Endothelial cell of umbilical vein (primary cell): Measurements from ENCODE around the gene ATOSB. TPM values are rescaled to one million over a fixed set of nuclear protein-coding genes. Genes with fewer than 3 reads are reported as not detected.
"Not testable (repeated sequence)": the region's sequence is repeated elsewhere in the genome, so short reads cannot be mapped to it uniquely, and the experiment has no call there.

ENCODE experiments used
- BruUV-seq: library from RNA; stranded (reverse); fragments of 400-500 nt; replicated peaks from 2 replicates; lab custom pipeline; 2021; lab: Mats Ljungman, UMichigan
- CTCF ChIA-PET: fragments of 300-600, 350-600 bp; sonication (Branson Sonifier 250); formaldehyde crosslinking; loops from one replicate; lab custom pipeline; 2021; ENCODE audit warnings: antibody characterized with exemption, inconsistent platforms; lab: Charles Lee
- POLR2A ChIA-PET: fragments of 300-600, 350-600 bp; sonication (Branson Sonifier 250); formaldehyde crosslinking; loops from one replicate; lab custom pipeline; 2021; ENCODE audit warnings: antibody characterized with exemption, inconsistent platforms; lab: Charles Lee
- DNase-seq: peaks from one replicate; pipeline ENCODE4 v3.0.0-alpha.2; 2011; ENCODE audit warnings: low read depth, low spot score
- FAIRE-seq: peaks from 2 replicates; lab custom pipeline; 2011; peaks lifted over from hg19 to GRCh38; lab: Jason Lieb, UNC
- H2AFZ ChIP-seq: 2 replicates; pipeline ENCODE4 v1.6.0; 2012; ENCODE audit warnings: low read depth, low read length, control low read depth, inconsistent platforms
- H3K27ac ChIP-seq: 2 replicates; pipeline ENCODE4 v1.5.1; 2011; ENCODE audit warnings: low read depth, mild to moderate bottlenecking, control low read depth, low read length, moderate library complexity; ENCODE audit not compliant: insufficient read depth
- H3K27me3 ChIP-seq, 2 experiments: 2 replicates each; pipeline versions ENCODE4 v1.6.0 to v1.6.1; 2011; ENCODE audit warnings: low read length in 2 of 2, mixed read lengths in 1 of 2; ENCODE audit not compliant: control insufficient read depth in 2 of 2, insufficient read depth in 2 of 2
- H3K36me3 ChIP-seq, 2 experiments: 2 replicates in 1 of 2; 3 replicates in 1 of 2; pipeline ENCODE4 v1.5.1; 2011; ENCODE audit warnings: low read length in 2 of 2, mild to moderate bottlenecking in 1 of 2, moderate library complexity in 1 of 2; ENCODE audit not compliant: control insufficient read depth in 2 of 2, insufficient read depth in 2 of 2; ENCODE audit errors: extremely low read depth in 1 of 2
- H3K4me1 ChIP-seq: 3 replicates; pipeline ENCODE4 v1.5.1; 2011; ENCODE audit warnings: mild to moderate bottlenecking, low read length; ENCODE audit not compliant: control insufficient read depth, insufficient read depth; ENCODE audit errors: extremely low read depth
- H3K4me2 ChIP-seq: 2 replicates; pipeline ENCODE4 v1.6.1; 2011; ENCODE audit warnings: low read length, control low read depth, mixed read lengths; ENCODE audit not compliant: insufficient read depth
- H3K4me3 ChIP-seq, 3 experiments: fragments of 200-600 bp in 1 of 3; sonication (generic), shearing (Covaris generic) in 1 of 3; replicated peaks in 1 of 3; 2 replicates each; pipeline ENCODE4 v1.5.1; 2011 to 2016; ENCODE audit warnings: control low read depth in 3 of 3, low read length in 3 of 3, mild to moderate bottlenecking in 2 of 3, inconsistent platforms in 1 of 3, low read depth in 1 of 3, moderate library complexity in 1 of 3; ENCODE audit not compliant: insufficient read depth in 1 of 3
- H3K79me2 ChIP-seq: 2 replicates; pipeline ENCODE4 v1.6.0; 2012; ENCODE audit warnings: low read length, inconsistent platforms; ENCODE audit not compliant: control insufficient read depth, insufficient read depth
- H3K9ac ChIP-seq: replicated peaks from 2 replicates; pipeline ENCODE3; 2011; ENCODE audit warnings: low read length, control low read depth; ENCODE audit not compliant: insufficient read depth; ENCODE audit errors: extremely low read depth
- H3K9me1 ChIP-seq: replicated peaks from 3 replicates; pipeline ENCODE4 v1.6.0; 2011; ENCODE audit warnings: mild to moderate bottlenecking, low read length; ENCODE audit not compliant: control insufficient read depth, insufficient read depth; ENCODE audit errors: extremely low read depth
- H3K9me3 ChIP-seq: replicated peaks from 2 replicates; pipeline ENCODE4 v1.5.1; 2012; ENCODE audit warnings: low read length, inconsistent platforms; ENCODE audit not compliant: control insufficient read depth, insufficient read depth
- H4K20me1 ChIP-seq: replicated peaks from 2 replicates; pipeline ENCODE3; 2011; ENCODE audit warnings: mild to moderate bottlenecking, low read length; ENCODE audit not compliant: control insufficient read depth, insufficient read depth; ENCODE audit errors: extremely low read depth
- CTCF ChIP-seq, 2 donors: IDR thresholded peaks; 1 replicate in 1 of 2; 2 replicates in 1 of 2; pipeline ENCODE4 v1.5.1; 2011; ENCODE audit warnings: low read length in 2 of 2, mild to moderate bottlenecking in 2 of 2, moderate library complexity in 2 of 2, control low read depth in 1 of 2, inconsistent platforms in 1 of 2, low read depth in 1 of 2; ENCODE audit not compliant: insufficient read depth in 1 of 2; ENCODE audit errors: extremely low read depth in 1 of 2
- EZH2 ChIP-seq: IDR thresholded peaks from 2 replicates; pipeline ENCODE4 v1.6.1; 2012; ENCODE audit warnings: borderline replicate concordance, low read depth, mild to moderate bottlenecking, moderate library complexity, low read length, inconsistent platforms; ENCODE audit not compliant: severe bottlenecking
- FOS ChIP-seq: IDR thresholded peaks from 2 replicates; pipeline ENCODE4 v1.6.1; 2011; ENCODE audit warnings: mild to moderate bottlenecking, low read length, moderate library complexity, borderline replicate concordance; ENCODE audit not compliant: insufficient read depth
- GATA2 ChIP-seq: IDR thresholded peaks from 2 replicates; pipeline ENCODE4 v1.7.0; 2011; ENCODE audit warnings: low read depth, mild to moderate bottlenecking, moderate library complexity, mixed read lengths, low read length; ENCODE audit not compliant: insufficient read length, insufficient read depth
- JUN ChIP-seq: IDR thresholded peaks from 2 replicates; pipeline ENCODE4 v1.6.1; 2011; ENCODE audit warnings: borderline replicate concordance, low read depth; ENCODE audit not compliant: insufficient read length, insufficient read depth
- MAX ChIP-seq: IDR thresholded peaks from 2 replicates; pipeline ENCODE4 v1.6.1; 2011; ENCODE audit not compliant: insufficient read depth, insufficient read length
- MYC ChIP-seq: IDR thresholded peaks from one replicate; pipeline ENCODE4 v1.6.1; 2011; ENCODE audit warnings: mild to moderate bottlenecking, low read depth, low read length
- POLR2AphosphoS5 ChIP-seq: IDR thresholded peaks from 2 replicates; pipeline ENCODE4 v1.6.1; 2012; ENCODE audit warnings: low read depth, mild to moderate bottlenecking, control low read depth, low read length, moderate library complexity; ENCODE audit not compliant: insufficient read depth
- dilution Hi-C: fragments of 300-500 bp; cut with MboI; formaldehyde crosslinking; loops from one replicate; pipeline ENCODE4 v1.15.0; 2019; ENCODE audit warnings: low sequenced_read_pairs; ENCODE audit not compliant: extremely low pct_ligation_motif_present
- intact Hi-C: fragments of 100-400 bp; cut with micrococcal nuclease; formaldehyde crosslinking; loops from one replicate; pipeline ENCODE4 v1.10.0; 2022
- polyA plus RNA-seq, 4 experiments: library from polyadenylated mRNA; depleted of rRNA in 3 of 4; stranded (reverse) in 3 of 4; unstranded in 1 of 4; fragments of >200 nt; gene quantifications; 2 replicates each; pipeline versions ENCODE4 v1.2.1 to v1.2.3, GENCODE V29; 2011 to 2012; ENCODE audit warnings: missing spikeins in 1 of 4
- total RNA-seq: library from RNA; stranded (reverse); gene quantifications from 2 replicates; pipeline ENCODE4 v1.2.3, GENCODE V29; 2021

Gene ATOSB
- total and polyA plus RNA-seq, 2 donors (not counting 3 experiments of a cell fraction or from before 2014, with no cell fraction given): 34.7 to 58.0 TPM

DNA sequence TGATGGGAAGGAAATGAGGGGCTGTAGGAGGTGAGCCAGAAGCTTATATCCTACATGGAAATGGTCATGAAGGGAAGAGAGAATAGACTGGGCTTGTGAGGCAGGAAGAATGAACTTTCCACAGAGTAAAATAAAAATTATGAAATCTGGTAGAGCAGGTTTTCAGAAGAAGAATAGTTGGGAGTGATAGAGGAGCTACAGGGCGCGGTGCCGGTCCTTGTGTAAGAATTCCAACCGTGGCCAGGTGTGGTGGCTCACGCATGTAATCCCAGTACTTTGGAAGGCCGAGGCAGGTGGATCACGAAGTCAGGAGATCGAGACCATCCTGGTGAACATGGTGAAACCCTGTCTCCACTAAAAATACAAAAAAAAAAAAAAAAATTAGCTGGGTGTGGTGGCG is 37.3 kb upstream of the ATOSB start:
- Histone ChIP-seq H3K9me3 (no peaks in the 10 kb centered on the region), H3K9ac (no peak overlapping the region), H3K36me3 (no peaks in the 10 kb centered on the region), H3K27ac (no peak overlapping the region), H3K4me1 (no peaks in the 10 kb centered on the region), H3K9me1 (no peaks in the 10 kb centered on the region), H3K27me3 (peaks cover 0 to 2% of the 10 kb centered on the region in 2 experiments), H3K4me3 (no peak overlapping the region), H3K4me2 (no peak overlapping the region), H4K20me1 (no peaks in the 10 kb centered on the region), H3K79me2 (no peaks in the 10 kb centered on the region), H2AFZ (no peak overlapping the region)
- intact Hi-C loops: no loop called here
- FAIRE-seq (no peak), DNase-seq (no peak)
- ChIA-PET POLR2A (no interaction called here), CTCF (interaction anchor here (1.1 kb wide), 1 partner anchor 223 kb away, joined by 3 read pairs; no protein-coding TSS in a partner anchor)
- dilution Hi-C loops: no loop called here
- TF ChIP-seq MAX (no peak), GATA2 (no peak), JUN (no peak), EZH2 (no peak), POLR2AphosphoS5 (no peak), MYC (no peak), CTCF (IDR thresholded peaks at IDR 0.05; ENCODE audit: extremely low read depth in 1 of 2, insufficient read depth in 1 of 2, low read depth in 1 of 2, low read length in 2 of 2) (no peak), FOS (no peak)
- no TSS peak for BruUV-seq

DNA sequence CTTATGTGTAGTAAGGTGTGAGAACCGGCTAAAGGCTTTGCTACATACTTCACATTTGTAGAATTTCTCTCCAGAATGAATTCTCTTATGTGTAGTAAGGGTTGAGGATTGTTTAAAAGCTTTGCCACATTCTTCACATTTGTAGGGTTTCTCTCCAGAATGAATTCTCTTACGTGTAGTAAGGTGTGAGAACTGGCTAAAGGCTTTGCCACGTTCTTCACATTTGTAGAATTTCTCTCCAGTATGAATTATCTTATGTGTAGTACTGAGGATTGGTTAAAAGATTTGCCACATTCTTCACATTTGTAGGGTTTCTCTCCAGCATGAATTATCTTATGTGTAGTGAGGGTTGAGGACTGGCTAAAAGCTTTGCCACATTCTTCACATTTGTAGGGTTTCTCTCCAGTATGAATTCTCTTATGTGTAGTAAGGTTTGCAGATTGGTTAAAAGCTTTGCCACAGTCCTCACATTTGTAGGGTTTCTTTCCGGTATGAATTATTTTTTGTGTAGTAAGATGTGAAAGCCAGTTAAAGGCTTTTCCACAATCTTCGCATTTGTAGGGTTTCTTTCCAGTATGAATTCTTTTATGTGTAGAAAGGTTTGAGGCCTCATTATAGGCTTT is 32.4 kb upstream of the ATOSB start:
- H3K27ac ChIP-seq, dilution Hi-C loops, H3K4me1 ChIP-seq, H3K27me3 ChIP-seq, DNase-seq, H3K9me3 ChIP-seq, H4K20me1 ChIP-seq, POLR2A ChIA-PET, H3K4me2 ChIP-seq, BruUV-seq, H3K9ac ChIP-seq, FAIRE-seq, H3K4me3 ChIP-seq, intact Hi-C loops, H3K36me3 ChIP-seq, H2AFZ ChIP-seq, H3K9me1 ChIP-seq, H3K79me2 ChIP-seq, CTCF ChIA-PET: not testable (repeated sequence)
